HEK293T (cell line): Measurements from ENCODE around the gene PBRM1.

Source experiments
- ARNT ChIP-seq: fragments of 450-650 bp; IDR thresholded peaks from 2 replicates; pipeline ENCODE4 v1.6.1; 2017; ENCODE audit warnings: mild to moderate bottlenecking
- FOXM1 ChIP-seq: fragments of 450-650 bp; IDR thresholded peaks from 2 replicates; pipeline ENCODE4 v1.6.1; 2017; ENCODE audit warnings: mild to moderate bottlenecking, borderline replicate concordance
- TF ChIP-seq, protein P1 (sequence below): fragments of 450-650 bp; IDR thresholded peaks from 2 replicates; pipeline ENCODE4 v1.6.1; 2016

DNA sequence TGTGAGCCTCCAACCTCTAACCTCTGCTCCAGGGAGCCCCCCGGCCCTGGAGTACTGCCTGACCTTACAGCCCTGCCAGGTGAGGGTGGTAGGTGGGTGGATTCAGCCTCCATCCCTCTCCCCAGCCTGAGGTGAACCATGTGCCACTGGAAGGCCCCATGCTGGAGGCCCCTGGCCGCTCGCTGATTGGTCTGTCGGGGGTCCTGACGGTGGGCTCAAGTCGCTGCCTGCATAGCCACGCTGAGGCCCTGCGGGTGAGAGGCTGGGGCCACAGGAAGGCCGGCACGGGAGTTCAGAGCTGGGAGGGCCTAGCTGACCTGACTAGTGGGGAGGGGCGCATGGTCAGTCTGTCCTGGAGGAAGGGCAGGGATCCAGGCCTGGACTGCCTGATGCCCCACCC, 171.1 kb downstream of the PBRM1 start:
- TF ChIP-seq ARNT, result no peak
- no peak for TF ChIP-seq FOXM1
- TF ChIP-seq, protein P1, sequence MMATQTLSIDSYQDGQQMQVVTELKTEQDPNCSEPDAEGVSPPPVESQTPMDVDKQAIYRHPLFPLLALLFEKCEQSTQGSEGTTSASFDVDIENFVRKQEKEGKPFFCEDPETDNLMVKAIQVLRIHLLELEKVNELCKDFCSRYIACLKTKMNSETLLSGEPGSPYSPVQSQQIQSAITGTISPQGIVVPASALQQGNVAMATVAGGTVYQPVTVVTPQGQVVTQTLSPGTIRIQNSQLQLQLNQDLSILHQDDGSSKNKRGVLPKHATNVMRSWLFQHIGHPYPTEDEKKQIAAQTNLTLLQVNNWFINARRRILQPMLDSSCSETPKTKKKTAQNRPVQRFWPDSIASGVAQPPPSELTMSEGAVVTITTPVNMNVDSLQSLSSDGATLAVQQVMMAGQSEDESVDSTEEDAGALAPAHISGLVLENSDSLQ, result no peak
